Caki2 (cell line): ENCODE results near the gene NT5C3B. TPM values are rescaled to one million over a fixed set of nuclear protein-coding genes. Genes with fewer than 3 reads are reported as not detected.
"Not testable (repeated sequence)": the region's sequence is repeated elsewhere in the genome, so short reads cannot be mapped to it uniquely, and the experiment has no call there.

Experiments
- DNase-seq: peaks from one replicate; pipeline ENCODE4 v3.0.0-alpha.2; 2015; ENCODE audit warnings: low read depth
- in situ Hi-C: cut with HindIII; loops from 2 replicates; pipeline ENCODE4 v1.10.0; 2016; ENCODE audit warnings: low sequenced_read_pairs, low pct_unique_long_range_greater_than_20kb, mixed read lengths
- total RNA-seq: library from RNA; depleted of rRNA; stranded (reverse); fragments of >200 nt; shearing (Covaris generic); gene quantifications from 2 replicates; pipeline ENCODE4 v1.2.3, GENCODE V29; 2014; ENCODE audit warnings: low replicate concordance

NT5C3B gene
- total RNA-seq, 1 experiment from 2014 or later: 97.0 TPM

DNA sequence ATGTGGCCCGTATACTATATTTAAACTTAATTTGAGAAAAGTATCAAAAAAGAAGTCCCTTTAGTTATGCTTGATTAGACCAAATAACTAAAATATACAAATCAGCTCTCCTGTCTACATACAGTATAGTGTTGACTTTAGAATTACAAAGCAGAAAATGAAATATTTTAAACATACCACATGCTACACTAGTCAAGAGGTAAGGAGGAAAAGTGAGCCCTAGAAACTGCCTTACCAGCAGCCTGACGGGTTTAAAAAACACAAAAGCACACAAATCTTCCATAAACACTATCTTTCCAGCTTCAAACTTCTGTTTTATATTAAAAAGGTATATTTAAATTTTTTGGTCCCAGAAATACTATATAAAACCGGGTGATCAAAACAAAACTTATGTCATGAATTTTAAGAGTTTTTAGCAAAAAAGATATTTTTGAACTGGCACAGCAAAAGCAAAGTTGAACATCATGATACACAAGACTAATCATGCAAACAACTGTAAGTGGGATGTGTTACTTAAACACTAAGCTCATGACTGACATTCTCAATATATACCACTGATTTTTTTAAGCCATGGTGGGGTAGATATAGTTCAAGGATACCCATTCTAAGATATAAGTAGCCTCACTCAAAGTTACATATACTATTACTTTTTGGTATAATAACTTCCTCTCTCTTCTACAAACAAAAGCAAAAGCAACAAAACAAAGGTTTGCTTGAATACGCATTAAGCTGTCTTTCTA is 13.4 kb upstream of the NT5C3B start:
- no peak for DNase-seq
- in situ Hi-C loops: no loop called here

DNA sequence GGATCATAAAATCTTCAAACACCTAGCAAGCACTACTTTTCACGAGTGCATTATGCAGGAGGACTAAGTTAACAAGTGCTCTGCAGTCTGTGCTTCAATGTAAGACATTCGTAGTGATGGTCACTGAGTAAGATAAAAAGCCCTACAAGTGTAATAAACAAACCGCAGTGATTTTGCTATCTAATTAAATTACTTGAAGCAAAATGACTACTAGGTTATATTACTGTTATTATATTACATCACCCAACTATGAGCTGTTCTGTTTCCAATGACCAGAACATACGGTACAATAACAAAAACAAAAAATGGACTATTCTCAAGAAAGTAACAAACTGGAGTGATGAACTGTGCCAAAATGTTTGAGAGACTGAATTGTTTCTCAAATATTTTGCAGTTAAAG is 12.8 kb upstream of the NT5C3B start:
- in situ Hi-C loops: no loop called here
- DNase-seq: no peak

GRCh38 chr17:41844971-41845370 is 8.9 kb upstream of the NT5C3B start:
- in situ Hi-C loops: no loop called here
- DNase-seq: no peak

DNA sequence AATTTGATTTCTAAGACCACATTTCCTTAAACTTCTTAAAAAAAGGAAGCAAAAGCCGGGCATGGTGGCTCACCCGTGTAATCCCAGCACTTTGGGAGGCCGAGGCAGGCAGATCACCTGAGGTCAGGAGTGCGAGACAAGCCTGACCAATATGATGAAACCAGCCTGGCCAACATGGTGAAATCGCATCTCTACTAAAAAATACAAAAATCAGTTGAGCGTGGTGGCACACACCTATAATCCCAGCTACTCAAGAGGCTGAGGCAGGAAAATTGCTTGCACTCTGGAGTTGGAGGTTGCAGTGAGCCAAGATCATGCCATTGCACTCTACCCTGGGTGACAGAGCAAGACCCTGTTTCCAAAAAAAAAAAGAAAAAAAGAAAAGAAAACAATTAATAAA is 4.7 kb upstream of the NT5C3B start:
- DNase-seq, in situ Hi-C loops: not testable (repeated sequence)

GRCh38 chr17:41839448-41839847 is 3.4 kb upstream of the NT5C3B start:
- in situ Hi-C loops, DNase-seq: not testable (repeated sequence)

DNA sequence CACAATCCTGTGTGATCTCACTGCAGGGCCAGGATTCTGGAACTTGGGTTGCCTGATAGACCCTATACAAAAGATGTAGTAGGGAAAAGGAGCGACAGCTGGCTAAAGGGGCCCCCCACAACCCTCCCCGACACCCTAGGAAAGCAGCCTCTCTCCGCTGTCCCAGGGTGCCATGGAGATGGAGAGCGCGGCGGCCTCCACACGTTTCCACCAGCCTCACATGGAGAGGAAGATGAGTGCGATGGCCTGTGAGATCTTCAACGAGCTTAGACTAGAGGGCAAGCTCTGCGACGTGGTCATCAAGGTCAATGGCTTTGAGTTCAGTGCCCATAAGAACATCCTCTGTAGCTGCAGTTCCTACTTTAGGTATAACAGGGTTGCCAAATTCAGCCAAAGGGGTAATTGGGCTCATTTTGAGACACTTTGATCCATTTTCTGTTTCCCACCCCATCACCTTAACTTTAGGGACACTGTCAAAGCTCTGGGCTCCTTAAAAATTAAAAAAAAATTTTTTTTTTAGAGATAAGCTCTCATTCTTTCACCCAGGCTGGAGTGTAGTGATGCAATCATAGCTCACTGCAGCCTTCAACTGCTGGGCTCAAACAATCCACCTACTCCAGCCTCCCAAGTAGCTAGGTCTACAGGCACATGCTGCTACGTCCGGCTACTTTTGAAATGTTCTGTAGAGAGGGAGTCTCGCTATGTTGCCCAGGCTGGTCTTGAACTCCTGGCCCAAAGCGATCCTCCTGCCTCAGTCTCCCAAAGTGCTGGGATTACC is 1.9 kb upstream of the NT5C3B start, which contains the start of gene KLHL10:
KLHL10 (plus strand) TSS at position 65 of the 778 bp plus-strand sequence; CDS start at position 173, 108 bp downstream.
- no peak for DNase-seq
- in situ Hi-C loops: no loop called here

DNA sequence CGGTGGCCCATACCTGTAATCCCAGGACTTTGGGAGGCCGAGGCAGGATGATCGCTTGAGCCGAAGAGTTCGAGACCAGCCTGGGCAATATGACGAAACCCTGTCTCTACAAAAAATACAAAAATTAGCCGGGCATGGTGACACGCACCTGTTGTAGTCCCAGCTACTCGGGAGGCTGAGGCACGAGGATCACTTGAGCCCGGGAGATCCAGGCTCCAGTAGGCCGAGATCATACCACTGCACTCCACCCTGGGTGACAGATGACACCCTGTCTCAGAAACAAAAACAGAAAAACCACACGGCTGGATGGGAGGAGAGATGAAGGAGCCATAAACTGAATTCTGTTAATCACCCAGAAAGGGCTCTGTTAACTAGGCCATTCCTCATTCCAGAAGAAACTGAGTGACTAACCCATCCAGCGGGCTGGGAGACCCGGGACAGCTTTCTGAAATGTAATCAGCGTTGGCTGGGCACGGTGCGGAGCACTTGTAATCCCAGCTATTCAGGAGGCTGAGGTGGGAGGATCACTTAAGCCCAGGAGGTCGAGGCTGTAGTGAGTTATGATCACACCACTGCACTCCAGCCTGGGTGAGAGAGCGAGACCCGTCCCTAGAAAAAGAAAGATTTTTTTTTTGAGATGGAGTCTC is 641 bp upstream of the NT5C3B start:
- in situ Hi-C loops: no loop called here
- DNase-seq: no peak

DNA sequence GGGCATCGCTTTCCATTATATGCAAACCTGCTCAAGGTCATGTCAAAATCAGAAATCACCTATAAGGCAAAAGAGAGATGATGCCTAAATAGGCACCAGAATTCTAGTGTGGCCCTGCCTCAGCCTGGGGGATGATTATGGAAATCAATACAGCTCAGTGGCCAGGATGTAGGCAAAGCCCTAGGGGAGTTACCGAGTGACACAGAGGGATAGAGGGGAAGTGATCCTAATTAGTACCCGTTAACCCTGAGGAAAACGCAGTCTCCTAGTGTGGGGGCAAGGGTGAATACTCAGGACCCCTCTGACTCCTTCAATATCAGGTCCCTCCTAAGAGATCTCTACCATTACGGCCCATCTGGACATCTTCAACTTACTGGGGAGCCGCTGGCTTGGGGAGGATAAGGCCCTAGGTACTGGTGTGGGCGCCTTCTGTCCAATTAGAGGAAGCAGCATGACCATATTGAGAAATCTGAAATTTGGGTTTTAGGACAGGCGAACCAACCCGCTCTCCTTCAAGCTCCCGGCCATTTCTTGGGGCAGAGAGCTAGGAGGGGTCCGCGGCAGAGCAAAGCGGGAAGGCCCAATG is 725 bp downstream of the NT5C3B start:
- no peak for DNase-seq
- in situ Hi-C loops: no loop called here

- in situ Hi-C loops, DNase-seq: not testable (repeated sequence)
Measured at GRCh38 chr17:41829961-41830360, 6.1 kb downstream of the NT5C3B start.

DNA sequence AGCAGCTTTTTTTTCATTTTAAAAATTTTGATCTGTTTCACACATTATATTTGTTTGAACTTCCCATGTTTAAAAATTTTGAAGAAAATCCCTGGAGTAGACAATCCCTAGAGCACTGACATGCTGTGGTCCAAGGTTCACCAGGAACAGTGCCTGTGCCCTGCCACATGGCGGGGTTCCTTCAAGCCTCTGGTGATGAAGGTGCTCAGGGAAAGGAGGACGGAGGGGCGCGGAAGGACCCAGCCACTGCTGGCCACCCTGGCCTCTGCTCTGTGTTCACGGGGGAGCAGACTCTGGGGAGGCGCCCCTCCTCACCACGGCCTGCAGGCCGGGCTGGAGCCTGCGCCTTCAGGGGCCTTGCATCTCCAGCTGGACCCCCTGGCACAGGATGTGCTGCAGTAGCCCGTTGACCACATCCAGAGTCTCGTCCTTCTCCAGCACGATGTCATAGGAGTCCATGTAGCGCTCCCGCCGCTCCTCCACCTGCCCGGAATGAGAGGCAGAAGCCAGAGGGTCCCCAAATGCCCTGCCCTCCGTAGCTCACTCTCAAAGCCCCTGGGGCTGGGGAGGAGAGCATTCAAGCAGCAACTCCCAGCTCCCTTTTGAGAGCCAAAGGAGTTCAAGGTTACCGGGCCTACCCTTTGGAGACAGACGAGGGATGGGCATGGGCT is 10.7 kb downstream of the NT5C3B start:
- no peak for DNase-seq
- in situ Hi-C loops: no loop called here

- in situ Hi-C loops: loop anchor here (25.0 kb wide), 1 partner anchor 112 kb away; the partner anchor contains the start of gene GAST
- no peak for DNase-seq
Measured at GRCh38 chr17:41824086-41824485, 11.9 kb downstream of the NT5C3B start.

GRCh38 chr17:41823580-41823979 is 12.5 kb downstream of the NT5C3B start:
- DNase-seq: no peak
- in situ Hi-C loops: loop anchor here (25.0 kb wide), 1 partner anchor 111 kb away; the partner anchor contains the start of gene GAST

- DNase-seq: no peak
- in situ Hi-C loops: loop anchor here (25.0 kb wide), 1 partner anchor 111 kb away; the partner anchor contains the start of gene GAST
Measured at GRCh38 chr17:41823141-41823524, 12.9 kb downstream of the NT5C3B start.

- in situ Hi-C loops: loop anchor here (25.0 kb wide), 1 partner anchor 110 kb away; the partner anchor contains the start of gene GAST
Measured at GRCh38 chr17:41822216-41823140, 13.6 kb downstream of the NT5C3B start.

GRCh38 chr17:41821776-41822175 is 14.3 kb downstream of the NT5C3B start:
- no peak for DNase-seq
- in situ Hi-C loops: loop anchor here (25.0 kb wide), 1 partner anchor 109 kb away; the partner anchor contains the start of gene GAST

More at GRCh38 chr17:41822216-41823140, 13.6 kb downstream of the NT5C3B start:
- DNase-seq: no peak

- no peak for DNase-seq
- in situ Hi-C loops: loop anchor here (25.0 kb wide), 1 partner anchor 106 kb away; the partner anchor contains the start of gene GAST
Measured at GRCh38 chr17:41818024-41818423, 18.0 kb downstream of the NT5C3B start.
